ENCODE data around the gene ZFAND5. TPM values are rescaled to one million over a fixed set of nuclear protein-coding genes. Genes with fewer than 3 reads are reported as not detected.

Gene ZFAND5
- total RNA-seq, 1 donor from 2014 or later: 183 TPM

- H3K27me3 ChIP-seq (ENCODE audit: low read depth): no peaks in the 10 kb centered on the region
- no peak for DNase-seq
- no peaks in the 10 kb centered on the region for H3K36me3 ChIP-seq
- H3K4me3 ChIP-seq: no peak overlapping the region
- TF ChIP-seq, protein P1, sequence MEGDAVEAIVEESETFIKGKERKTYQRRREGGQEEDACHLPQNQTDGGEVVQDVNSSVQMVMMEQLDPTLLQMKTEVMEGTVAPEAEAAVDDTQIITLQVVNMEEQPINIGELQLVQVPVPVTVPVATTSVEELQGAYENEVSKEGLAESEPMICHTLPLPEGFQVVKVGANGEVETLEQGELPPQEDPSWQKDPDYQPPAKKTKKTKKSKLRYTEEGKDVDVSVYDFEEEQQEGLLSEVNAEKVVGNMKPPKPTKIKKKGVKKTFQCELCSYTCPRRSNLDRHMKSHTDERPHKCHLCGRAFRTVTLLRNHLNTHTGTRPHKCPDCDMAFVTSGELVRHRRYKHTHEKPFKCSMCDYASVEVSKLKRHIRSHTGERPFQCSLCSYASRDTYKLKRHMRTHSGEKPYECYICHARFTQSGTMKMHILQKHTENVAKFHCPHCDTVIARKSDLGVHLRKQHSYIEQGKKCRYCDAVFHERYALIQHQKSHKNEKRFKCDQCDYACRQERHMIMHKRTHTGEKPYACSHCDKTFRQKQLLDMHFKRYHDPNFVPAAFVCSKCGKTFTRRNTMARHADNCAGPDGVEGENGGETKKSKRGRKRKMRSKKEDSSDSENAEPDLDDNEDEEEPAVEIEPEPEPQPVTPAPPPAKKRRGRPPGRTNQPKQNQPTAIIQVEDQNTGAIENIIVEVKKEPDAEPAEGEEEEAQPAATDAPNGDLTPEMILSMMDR (IDR thresholded peaks at IDR 0.05; ENCODE audit: borderline replicate concordance): no peak
- H3K9me3 ChIP-seq (replicated peaks): no peaks in the 10 kb centered on the region
- intact Hi-C loops (cut with micrococcal nuclease): no loop called here
- no peaks in the 10 kb centered on the region for H3K4me1 ChIP-seq
- no peak overlapping the region for H3K27ac ChIP-seq (replicated peaks)
Observed at GRCh38 chr9:72377041-72377440, 12.0 kb upstream of the ZFAND5 start.

- TF ChIP-seq, protein P1 (IDR thresholded peaks at IDR 0.05; ENCODE audit: borderline replicate concordance): no peak
- Histone ChIP-seq H3K27me3 (ENCODE audit: low read depth) (no peaks in the 10 kb centered on the region), H3K4me3 (no peak overlapping the region), H3K27ac (replicated peaks) (no peak overlapping the region), H3K36me3 (no peaks in the 10 kb centered on the region), H3K9me3 (replicated peaks) (no peaks in the 10 kb centered on the region), H3K4me1 (peaks cover 7% of the 10 kb centered on the region)
- intact Hi-C loops (cut with micrococcal nuclease): no loop called here
- DNase-seq: no peak
Observed at GRCh38 chr9:72371151-72371550, 6.1 kb upstream of the ZFAND5 start.

DNA sequence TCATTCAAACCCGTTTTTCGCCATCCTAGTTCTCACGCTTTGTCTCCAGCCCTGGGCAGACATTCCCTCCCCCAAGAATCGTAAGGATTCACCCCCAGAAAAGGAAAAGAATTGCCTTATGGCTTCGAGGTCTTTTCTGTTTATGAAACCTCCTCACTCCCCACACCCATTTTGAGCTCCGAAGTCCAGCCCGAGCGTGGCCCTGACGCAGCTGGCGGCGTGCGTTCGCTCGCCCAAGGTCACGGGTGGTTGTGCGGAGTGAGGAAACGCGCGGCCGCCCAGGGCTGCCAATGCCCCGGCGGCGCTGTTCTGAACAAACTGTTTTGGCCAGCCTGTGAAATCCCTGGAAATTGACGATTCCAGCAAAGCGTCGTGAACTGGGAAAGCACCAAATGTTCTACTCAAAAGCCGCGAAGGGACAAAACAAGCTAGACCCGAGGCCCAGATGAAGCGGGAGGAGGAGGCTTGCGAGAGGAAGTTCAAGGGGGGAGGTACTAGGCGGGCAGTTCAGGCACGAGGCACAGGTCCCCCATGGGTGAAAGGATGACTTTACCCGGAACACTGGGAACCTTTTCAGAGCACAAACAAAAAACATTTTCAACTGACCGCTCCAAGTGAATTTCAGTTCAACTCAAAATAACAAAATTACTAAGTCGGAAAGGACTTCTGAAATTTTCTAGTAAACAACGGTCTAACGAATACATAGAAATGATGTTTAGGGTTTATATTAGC, 683 bp upstream of the ZFAND5 start:
- intact Hi-C loops (cut with micrococcal nuclease): loop anchor here (10.0 kb wide), 1 partner anchor 209 kb away; no protein-coding TSS in a partner anchor
- Histone ChIP-seq H3K9me3 (replicated peaks) (no peaks in the 10 kb centered on the region), H3K4me3 (peak overlapping the region; percentile 86), H3K36me3 (peaks cover 3% of the 10 kb centered on the region), H3K4me1 (peaks cover 51% of the 10 kb centered on the region), H3K27me3 (ENCODE audit: low read depth) (no peaks in the 10 kb centered on the region), H3K27ac (replicated peaks) (peak overlapping the region; percentile 100)
- DNase-seq: peak; percentile 87
- TF ChIP-seq, protein P1 (IDR thresholded peaks at IDR 0.05; ENCODE audit: borderline replicate concordance): peak; percentile 22

DNA sequence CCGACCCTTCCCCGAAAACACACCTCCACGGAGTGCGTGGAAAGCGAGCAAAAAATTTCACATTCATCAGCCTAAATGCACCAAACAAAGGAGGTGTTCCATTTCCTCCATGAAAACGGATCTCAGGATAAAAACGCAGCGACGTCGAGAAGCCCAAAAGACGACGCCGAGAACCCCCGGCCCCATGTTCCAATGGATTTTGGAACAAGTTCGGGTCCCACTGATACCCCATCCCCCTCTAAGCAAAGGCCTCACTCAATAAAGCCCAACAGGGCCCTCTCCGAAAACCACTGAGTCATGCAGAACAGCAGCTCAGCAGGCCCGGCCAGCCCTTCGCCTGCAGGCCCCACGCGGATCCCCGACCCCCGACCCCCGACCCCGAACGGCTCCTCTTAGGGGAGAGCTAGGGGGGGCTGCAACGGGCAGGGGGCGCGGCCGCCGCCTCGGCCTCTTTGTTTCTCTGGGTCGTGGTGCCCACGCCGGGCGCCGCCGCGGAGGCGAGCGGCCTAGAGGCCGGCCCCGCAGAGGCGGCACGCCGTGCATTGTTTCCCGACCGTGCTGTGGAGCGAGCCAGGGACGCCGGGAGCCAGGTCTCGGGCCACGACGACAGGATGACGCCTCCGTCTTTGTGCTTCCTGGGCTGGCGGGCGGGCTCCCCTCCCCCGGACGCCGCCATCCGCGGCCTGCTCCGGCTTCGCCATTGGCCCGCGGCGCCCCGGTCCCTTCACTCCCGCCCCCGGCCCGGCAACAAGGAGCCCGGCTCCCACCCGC, 915 bp downstream of the ZFAND5 start:
- intact Hi-C loops (cut with micrococcal nuclease): loop anchor here (10.0 kb wide), 1 partner anchor 211 kb away; no protein-coding TSS in a partner anchor
- H3K4me1 ChIP-seq: peaks cover 67% of the 10 kb centered on the region
- peak overlapping the region; percentile 100 for H3K27ac ChIP-seq (replicated peaks)
- H3K36me3 ChIP-seq: peaks cover 17% of the 10 kb centered on the region
- peak; percentile 81 for DNase-seq
- no peaks in the 10 kb centered on the region for H3K27me3 ChIP-seq (ENCODE audit: low read depth)
- H3K4me3 ChIP-seq: peak overlapping the region; percentile 86
- H3K9me3 ChIP-seq (replicated peaks): no peaks in the 10 kb centered on the region
- TF ChIP-seq, protein P1 (IDR thresholded peaks at IDR 0.05; ENCODE audit: borderline replicate concordance): no peak

DNA sequence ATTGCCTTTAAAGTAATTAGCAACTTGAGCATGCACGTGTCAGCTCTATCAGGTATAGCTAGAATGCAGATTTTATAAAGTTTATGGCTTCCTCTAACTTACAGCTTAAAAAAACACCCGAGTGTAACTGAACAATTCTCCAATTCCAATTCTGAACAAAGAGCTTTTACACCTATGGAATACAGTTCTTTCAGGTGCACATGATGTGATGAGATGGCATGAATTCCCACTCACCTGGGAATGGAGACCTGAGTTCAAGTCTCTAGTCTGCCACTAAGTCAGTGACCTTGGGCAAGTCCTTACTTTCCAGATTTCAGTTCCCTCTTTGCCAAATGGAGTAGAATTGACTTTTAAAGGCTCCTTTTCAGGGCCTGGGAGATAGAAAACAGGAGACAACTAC, 1.8 kb downstream of the ZFAND5 start:
- Histone ChIP-seq H3K4me1 (peaks cover 75% of the 10 kb centered on the region), H3K4me3 (peak overlapping the region; percentile 86), H3K27ac (replicated peaks) (peak overlapping the region; percentile 100), H3K36me3 (peaks cover 25% of the 10 kb centered on the region), H3K27me3 (ENCODE audit: low read depth) (no peaks in the 10 kb centered on the region), H3K9me3 (replicated peaks) (no peaks in the 10 kb centered on the region)
- DNase-seq: no peak
- TF ChIP-seq, protein P1 (IDR thresholded peaks at IDR 0.05; ENCODE audit: borderline replicate concordance): no peak
- intact Hi-C loops (cut with micrococcal nuclease): loop anchor here (10.0 kb wide), 1 partner anchor 212 kb away; no protein-coding TSS in a partner anchor

All from left ventricle myocardium inferior (tissue), 1 donor.